WI38 (cell line): ENCODE measurements around the gene CORO1C.

ENCODE experiments used
- H3K4me3 ChIP-seq: 2 replicates; pipeline ENCODE4 v1.5.1; 2011; ENCODE audit warnings: low read depth, mild to moderate bottlenecking, control low read depth, low read length
- TF ChIP-seq, protein P1 (sequence below): IDR thresholded peaks from 2 replicates; pipeline ENCODE4 v1.5.1; 2012; ENCODE audit warnings: low read depth, mild to moderate bottlenecking, control low read depth, low read length

The CORO1C gene

DNA sequence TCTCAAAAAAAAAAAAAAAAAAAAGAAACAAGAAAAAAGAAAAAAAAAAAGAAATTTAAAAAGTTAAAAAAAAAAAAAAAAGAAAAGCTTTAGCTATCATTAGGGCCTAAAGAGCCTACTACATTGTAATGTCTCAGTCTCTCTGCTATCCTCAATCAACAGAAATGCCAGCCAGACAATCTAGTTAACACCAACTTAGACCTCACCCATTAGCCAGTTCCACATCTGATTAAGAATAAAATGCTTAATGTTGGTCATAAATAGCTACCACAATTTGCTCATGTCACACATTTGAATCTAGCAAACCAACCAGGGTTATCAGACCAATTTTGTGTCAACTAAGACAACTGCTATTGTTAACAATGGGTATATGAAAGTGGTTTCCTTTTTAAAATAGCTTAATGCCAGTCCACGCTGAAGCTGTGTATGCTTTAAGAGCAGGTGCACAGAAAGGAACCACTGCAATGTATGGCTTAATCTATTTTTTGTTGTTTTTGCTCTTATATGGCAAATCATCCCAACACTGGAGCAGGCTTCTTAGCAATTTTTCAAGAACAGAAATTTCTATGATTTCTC is 52.1 kb downstream of the CORO1C start:
- no peak overlapping the region for H3K4me3 ChIP-seq
- TF ChIP-seq, protein P1, sequence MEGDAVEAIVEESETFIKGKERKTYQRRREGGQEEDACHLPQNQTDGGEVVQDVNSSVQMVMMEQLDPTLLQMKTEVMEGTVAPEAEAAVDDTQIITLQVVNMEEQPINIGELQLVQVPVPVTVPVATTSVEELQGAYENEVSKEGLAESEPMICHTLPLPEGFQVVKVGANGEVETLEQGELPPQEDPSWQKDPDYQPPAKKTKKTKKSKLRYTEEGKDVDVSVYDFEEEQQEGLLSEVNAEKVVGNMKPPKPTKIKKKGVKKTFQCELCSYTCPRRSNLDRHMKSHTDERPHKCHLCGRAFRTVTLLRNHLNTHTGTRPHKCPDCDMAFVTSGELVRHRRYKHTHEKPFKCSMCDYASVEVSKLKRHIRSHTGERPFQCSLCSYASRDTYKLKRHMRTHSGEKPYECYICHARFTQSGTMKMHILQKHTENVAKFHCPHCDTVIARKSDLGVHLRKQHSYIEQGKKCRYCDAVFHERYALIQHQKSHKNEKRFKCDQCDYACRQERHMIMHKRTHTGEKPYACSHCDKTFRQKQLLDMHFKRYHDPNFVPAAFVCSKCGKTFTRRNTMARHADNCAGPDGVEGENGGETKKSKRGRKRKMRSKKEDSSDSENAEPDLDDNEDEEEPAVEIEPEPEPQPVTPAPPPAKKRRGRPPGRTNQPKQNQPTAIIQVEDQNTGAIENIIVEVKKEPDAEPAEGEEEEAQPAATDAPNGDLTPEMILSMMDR, result no peak

DNA sequence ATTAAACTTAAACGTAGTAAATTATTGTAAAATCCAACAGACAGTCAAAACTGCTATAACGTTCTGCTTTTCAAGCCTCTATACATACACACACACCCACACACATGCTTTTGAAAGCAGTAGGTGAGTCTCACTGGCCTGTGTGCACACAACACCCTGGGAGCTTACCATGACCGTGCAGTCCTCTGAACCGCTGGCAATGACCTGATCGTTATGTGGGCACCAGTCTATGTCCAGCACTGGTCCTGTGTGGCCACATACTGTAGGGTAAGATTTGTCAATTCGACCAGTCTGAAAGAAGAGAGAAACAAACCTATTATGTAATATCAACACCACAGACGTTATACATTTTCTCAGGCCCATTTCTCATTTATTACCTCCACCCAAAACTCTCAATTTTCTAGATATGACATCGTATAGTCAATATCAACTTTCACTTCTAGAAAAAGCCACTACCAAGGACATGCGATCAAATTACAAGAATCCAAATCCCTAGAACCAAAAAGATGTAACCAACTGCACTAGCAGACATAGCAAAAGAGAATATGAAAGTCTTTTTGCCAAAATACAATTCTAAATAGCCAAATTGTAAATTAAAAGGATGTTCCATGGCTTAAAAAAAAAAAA is 53.1 kb downstream of the CORO1C start:
- H3K4me3 ChIP-seq, result no peak overlapping the region
- TF ChIP-seq, protein P1, result no peak

DNA sequence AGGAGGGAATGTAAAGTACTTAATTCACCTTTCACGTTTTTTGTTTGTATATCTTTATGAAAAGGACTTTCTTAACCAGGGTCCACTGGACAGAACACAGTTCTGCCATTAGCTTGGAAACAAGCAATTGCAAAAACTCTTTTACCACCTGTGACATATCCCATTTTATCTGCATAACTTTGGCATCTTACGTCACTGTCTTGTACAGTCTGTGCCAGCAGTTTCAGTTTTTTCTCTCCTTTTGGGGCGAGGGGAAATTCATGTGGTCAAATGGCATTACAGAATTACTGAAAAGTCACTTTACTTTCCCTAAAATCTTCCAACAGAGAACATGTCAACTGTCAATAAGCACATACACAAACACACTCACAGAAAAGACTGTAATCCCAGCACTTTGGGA is 53.9 kb downstream of the CORO1C start:
- TF ChIP-seq, protein P1, result no peak
- no peak overlapping the region for H3K4me3 ChIP-seq

DNA sequence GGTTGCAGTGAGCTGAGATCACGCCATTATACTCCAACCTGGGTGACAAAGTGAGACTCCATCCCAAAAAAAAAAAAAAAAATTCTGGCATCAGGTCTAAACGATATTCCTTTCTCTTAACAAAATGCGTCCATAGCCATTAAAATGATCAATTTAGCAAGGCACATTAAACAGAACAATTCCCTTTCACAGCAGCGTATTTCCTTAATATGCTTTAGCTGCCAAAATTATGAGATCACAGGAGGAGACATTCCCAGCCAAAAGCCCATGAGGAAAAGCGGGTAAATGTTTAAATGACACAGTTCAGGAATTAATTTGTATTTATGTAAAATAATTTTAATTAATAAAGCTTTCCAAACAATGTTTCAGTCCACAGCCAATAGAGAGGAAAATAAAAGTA is 54.6 kb downstream of the CORO1C start:
- H3K4me3 ChIP-seq, result no peak overlapping the region
- TF ChIP-seq, protein P1, result no peak

DNA sequence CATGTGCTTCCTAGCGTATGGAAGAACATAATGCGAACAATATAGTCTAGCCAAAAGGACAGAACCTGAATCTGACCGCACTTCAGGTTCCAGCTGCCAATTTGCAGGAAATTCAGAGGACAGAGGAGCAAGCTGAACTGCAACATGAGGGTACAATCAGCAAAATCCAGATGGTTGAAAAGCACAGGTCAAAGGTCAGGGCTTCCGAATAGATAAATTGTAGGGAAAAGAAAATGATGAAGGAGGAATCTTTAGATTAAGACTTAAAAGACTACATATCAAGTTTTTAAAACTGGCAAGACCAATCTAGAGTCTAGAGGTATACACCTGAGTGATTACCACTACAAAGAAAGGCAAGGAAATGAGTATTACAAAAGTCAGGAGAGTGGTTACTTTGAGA is 55.5 kb downstream of the CORO1C start:
- H3K4me3 ChIP-seq, result no peak overlapping the region
- TF ChIP-seq, protein P1, result no peak

DNA sequence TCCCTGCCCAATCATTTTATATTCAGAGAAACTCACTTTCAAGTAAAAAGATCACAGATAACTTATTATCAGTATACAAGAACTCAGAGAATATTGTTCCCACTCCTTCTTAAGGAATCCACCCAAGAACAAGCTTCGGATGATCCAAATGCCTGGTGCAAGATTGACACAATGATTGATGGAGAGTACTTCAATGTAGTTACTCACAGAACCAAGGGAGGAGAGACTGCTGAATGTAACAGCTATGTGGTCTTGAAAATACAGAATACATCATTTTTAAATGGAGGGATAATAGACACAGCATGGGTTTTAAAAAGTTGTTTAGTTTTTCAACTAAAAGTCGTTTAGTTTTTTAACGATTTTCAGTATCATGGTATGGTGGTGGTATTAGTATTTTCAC is 59.3 kb downstream of the CORO1C start:
- H3K4me3 ChIP-seq, result no peak overlapping the region
- TF ChIP-seq, protein P1, result no peak

DNA sequence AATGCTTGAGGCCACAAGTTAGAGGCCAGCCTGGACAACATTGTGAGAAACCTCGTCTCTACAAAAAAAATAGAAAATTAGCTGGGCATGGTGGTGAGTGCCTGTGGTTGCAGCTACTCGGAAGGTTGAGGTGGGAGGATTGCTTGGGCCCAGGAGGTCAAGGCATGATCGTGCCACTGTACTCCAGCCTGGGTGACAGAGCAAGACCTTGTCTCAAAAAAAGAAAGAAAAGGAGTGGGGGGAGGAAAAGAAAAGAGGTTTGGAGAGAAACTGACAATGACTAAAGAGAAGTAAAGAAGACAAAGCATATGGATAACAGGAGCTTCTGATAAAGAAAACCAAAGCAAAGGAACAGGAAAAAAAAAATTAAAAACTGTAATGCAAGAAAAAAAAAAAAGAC is 60.2 kb downstream of the CORO1C start:
- TF ChIP-seq, protein P1, result no peak

More for the DNA sequence above, 60.2 kb downstream of the CORO1C start:
- no peak overlapping the region for H3K4me3 ChIP-seq
